Thyroid gland (tissue), 4 donors: ENCODE results near the gene IMMT. TPM values are rescaled to one million over a fixed set of nuclear protein-coding genes. Genes with fewer than 3 reads are reported as not detected.

Source experiments
- DNase-seq, 2 donors: peaks; one replicate each; pipeline ENCODE4 v3.0.0-alpha.2; 2019
- H3K27ac ChIP-seq, 3 donors: fragments of 200-600 bp; sonication (generic); 1 replicate in 2 of 3; 2 replicates in 1 of 3; pipeline ENCODE4 v1.5.1; 2016 to 2019; ENCODE audit warnings: mild to moderate bottlenecking in 1 of 3, moderate library complexity in 1 of 3
- H3K27me3 ChIP-seq: fragments of 200-600 bp; sonication (generic); one replicate; pipeline ENCODE4 v1.5.1; 2019
- H3K36me3 ChIP-seq, 2 donors: fragments of 200-600 bp; sonication (generic); one replicate each; pipeline ENCODE4 v1.5.1; 2016 to 2019
- H3K4me1 ChIP-seq, 2 donors: fragments of 200-600 bp; sonication (generic); one replicate each; pipeline ENCODE4 v1.5.1; 2017 to 2019
- H3K4me3 ChIP-seq, 3 donors: fragments of 200-600 bp; sonication (generic); replicated peaks in 1 of 3; 1 replicate in 2 of 3; 2 replicates in 1 of 3; pipeline ENCODE4 v1.5.1; 2016; ENCODE audit warnings: mild to moderate bottlenecking in 1 of 3
- H3K9me3 ChIP-seq: fragments of 200-600 bp; sonication (generic); one replicate; pipeline ENCODE4 v1.5.1; 2017
- POLR2A ChIP-seq, 2 donors: fragments of 450-650 bp; IDR thresholded peaks; one replicate each; pipeline ENCODE4 v1.6.1; 2017; ENCODE audit warnings: antibody characterized with exemption in 2 of 2, mild to moderate bottlenecking in 2 of 2, moderate library complexity in 1 of 2
- WGBS, 2 donors: methylation state at CpG; one replicate each; pipeline ENCODE4 v1.1.5; 2017; 5-methylcytosine and 5-hydroxymethylcytosine counted together
- intact Hi-C: fragments of 100-400 bp; cut with DNase I; formaldehyde crosslinking; loops from one replicate; pipeline ENCODE4 v1.15.1; 2023
- total RNA-seq, 4 donors: library from RNA; depleted of rRNA; stranded (reverse); fragments of >200 nt; gene quantifications; one replicate each; pipeline ENCODE4 v1.2.3, GENCODE V29; 2016
- TF ChIP-seq, protein P1 (sequence below), 6 experiments: fragments of 200-600 bp in 3 of 6; fragments of 450-650 bp in 3 of 6; sonication (generic) in 3 of 6; IDR thresholded peaks; one replicate each; pipeline ENCODE4 v1.5.1; 2016 to 2019; ENCODE audit warnings: antibody characterized with exemption in 6 of 6, mild to moderate bottlenecking in 2 of 6, inconsistent platforms in 1 of 6, moderate library complexity in 1 of 6

Gene IMMT
- total RNA-seq, 4 donors from 2014 or later: 54.0 to 88.2 (median 67.1) TPM

GRCh38 chr2:86176597-86176996 lies 18.7 kb downstream of the IMMT start:
- H3K27ac ChIP-seq: no peak overlapping the region
- intact Hi-C loops: no loop called here
- H3K4me1 ChIP-seq: no peaks in the 10 kb centered on the region
- H3K27me3 ChIP-seq: no peaks in the 10 kb centered on the region
- H3K4me3 ChIP-seq: no peak overlapping the region
- no peaks in the 10 kb centered on the region for H3K9me3 ChIP-seq
- TF ChIP-seq POLR2A (IDR thresholded peaks at IDR 0.05): no peak
- TF ChIP-seq, protein P1, sequence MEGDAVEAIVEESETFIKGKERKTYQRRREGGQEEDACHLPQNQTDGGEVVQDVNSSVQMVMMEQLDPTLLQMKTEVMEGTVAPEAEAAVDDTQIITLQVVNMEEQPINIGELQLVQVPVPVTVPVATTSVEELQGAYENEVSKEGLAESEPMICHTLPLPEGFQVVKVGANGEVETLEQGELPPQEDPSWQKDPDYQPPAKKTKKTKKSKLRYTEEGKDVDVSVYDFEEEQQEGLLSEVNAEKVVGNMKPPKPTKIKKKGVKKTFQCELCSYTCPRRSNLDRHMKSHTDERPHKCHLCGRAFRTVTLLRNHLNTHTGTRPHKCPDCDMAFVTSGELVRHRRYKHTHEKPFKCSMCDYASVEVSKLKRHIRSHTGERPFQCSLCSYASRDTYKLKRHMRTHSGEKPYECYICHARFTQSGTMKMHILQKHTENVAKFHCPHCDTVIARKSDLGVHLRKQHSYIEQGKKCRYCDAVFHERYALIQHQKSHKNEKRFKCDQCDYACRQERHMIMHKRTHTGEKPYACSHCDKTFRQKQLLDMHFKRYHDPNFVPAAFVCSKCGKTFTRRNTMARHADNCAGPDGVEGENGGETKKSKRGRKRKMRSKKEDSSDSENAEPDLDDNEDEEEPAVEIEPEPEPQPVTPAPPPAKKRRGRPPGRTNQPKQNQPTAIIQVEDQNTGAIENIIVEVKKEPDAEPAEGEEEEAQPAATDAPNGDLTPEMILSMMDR (IDR thresholded peaks at IDR 0.05): no peak
- peaks cover 8 to 13% of the 10 kb centered on the region in 2 donors for H3K36me3 ChIP-seq
- no peak for DNase-seq

DNA sequence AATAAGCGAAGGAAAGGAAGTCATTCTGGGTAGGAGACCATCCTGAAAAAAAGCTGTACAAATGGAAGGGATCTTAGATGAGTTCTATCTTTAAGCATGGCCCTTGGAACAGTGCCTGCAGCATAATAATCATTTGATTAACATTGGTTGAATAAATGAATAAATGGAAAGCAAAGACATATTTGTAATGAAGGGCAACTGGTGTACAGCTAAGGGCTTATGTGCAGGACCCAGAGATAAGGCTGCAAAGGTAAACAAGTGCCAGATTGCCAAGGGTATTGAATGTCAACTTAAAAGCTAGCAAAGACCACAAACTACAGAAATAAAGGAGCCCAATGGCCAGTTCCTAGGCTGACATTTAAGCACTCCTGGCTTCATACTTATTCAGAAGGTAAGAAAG lies 19.4 kb downstream of the IMMT start:
- 94 to 98% methylated on average over 1 of the region's 1 CpG for WGBS, 2 donors
- intact Hi-C loops: no loop called here
- Histone ChIP-seq H3K4me1 (no peaks in the 10 kb centered on the region), H3K27me3 (no peaks in the 10 kb centered on the region), H3K9me3 (no peaks in the 10 kb centered on the region), H3K4me3 (no peak overlapping the region), H3K36me3 (peaks cover 13 to 14% of the 10 kb centered on the region in 2 donors), H3K27ac (no peak overlapping the region)
- TF ChIP-seq, protein P1 (IDR thresholded peaks at IDR 0.05): no peak
- TF ChIP-seq POLR2A (IDR thresholded peaks at IDR 0.05): no peak
- DNase-seq: no peak

- no peaks in the 10 kb centered on the region for H3K4me1 ChIP-seq
- H3K27me3 ChIP-seq: no peaks in the 10 kb centered on the region
- no peak for DNase-seq
- no peak overlapping the region for H3K27ac ChIP-seq
- peaks cover 20 to 25% of the 10 kb centered on the region in 2 donors for H3K36me3 ChIP-seq
- intact Hi-C loops: no loop called here
- no peaks in the 10 kb centered on the region for H3K9me3 ChIP-seq
- no peak overlapping the region for H3K4me3 ChIP-seq
- WGBS, 2 donors: 80 to 83% methylated on average over 2 of the region's 2 CpGs
- TF ChIP-seq, protein P1 (IDR thresholded peaks at IDR 0.05): no peak
- no peak for TF ChIP-seq POLR2A (IDR thresholded peaks at IDR 0.05)
Measured at GRCh38 chr2:86174445-86174844, 20.8 kb downstream of the IMMT start.

DNA sequence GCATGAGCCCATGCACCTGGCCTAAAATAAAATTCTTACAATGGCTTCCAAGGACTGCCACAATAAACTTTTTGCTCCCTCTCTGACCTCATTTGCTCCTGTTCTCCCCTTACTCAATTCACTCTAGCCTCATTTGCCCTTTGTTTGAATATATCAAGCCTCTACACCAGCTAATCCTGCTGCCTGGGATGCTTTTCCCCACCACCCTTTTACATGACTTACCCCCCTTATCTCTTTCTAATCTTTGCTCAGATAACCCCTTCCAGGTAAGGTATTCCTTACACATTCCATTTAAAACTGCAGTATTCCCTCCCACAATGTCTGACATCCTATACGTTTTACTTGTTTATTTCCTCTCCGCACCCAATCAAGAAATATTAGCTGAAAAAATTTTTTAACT lies 22.7 kb downstream of the IMMT start:
- Histone ChIP-seq H3K4me1 (no peaks in the 10 kb centered on the region), H3K36me3 (peaks cover 8 to 27% of the 10 kb centered on the region in 2 donors), H3K27ac (no peak overlapping the region), H3K4me3 (no peak overlapping the region), H3K27me3 (no peaks in the 10 kb centered on the region), H3K9me3 (no peaks in the 10 kb centered on the region)
- 45 to 48% methylated on average over 2 of the region's 2 CpGs for WGBS, 2 donors
- intact Hi-C loops: no loop called here
- TF ChIP-seq POLR2A (IDR thresholded peaks at IDR 0.05): no peak
- TF ChIP-seq, protein P1 (IDR thresholded peaks at IDR 0.05): no peak
- DNase-seq: no peak

- Histone ChIP-seq H3K27ac (no peak overlapping the region), H3K27me3 (no peaks in the 10 kb centered on the region), H3K4me3 (no peak overlapping the region), H3K4me1 (no peaks in the 10 kb centered on the region), H3K9me3 (no peaks in the 10 kb centered on the region), H3K36me3 (peaks cover 8 to 29% of the 10 kb centered on the region in 2 donors)
- TF ChIP-seq, protein P1 (IDR thresholded peaks at IDR 0.05): no peak
- intact Hi-C loops: no loop called here
- no peak for DNase-seq
- WGBS, 2 donors: 90 to 91% methylated on average over 3 of the region's 3 CpGs
Measured at GRCh38 chr2:86171295-86171694, 24.0 kb downstream of the IMMT start.
